WERI-Rb-1 (cell line): ENCODE measurements around the gene PPP1R10.

Experiments
- DNase-seq: peaks from one replicate; pipeline ENCODE4 v3.0.0-alpha.2; 2020
- H3K27ac ChIP-seq: fragments of 250-450 bp; sonication (Bioruptor Pico); 2 replicates; pipeline ENCODE4 v1.5.1; 2020; ENCODE audit warnings: mild to moderate bottlenecking, moderate library complexity
- H3K27me3 ChIP-seq: fragments of 250-450 bp; sonication (Bioruptor Pico); 2 replicates; pipeline ENCODE4 v1.5.1; 2021; ENCODE audit warnings: mild to moderate bottlenecking, low read depth, moderate library complexity; ENCODE audit not compliant: insufficient read depth, severe bottlenecking
- H3K36me3 ChIP-seq: fragments of 250-450 bp; sonication (Bioruptor Pico); 2 replicates; pipeline ENCODE4 v1.5.1; 2020; ENCODE audit warnings: mild to moderate bottlenecking, moderate library complexity
- H3K4me3 ChIP-seq: 2 replicates; pipeline ENCODE4 v1.5.1; 2011; ENCODE audit warnings: low read depth, mild to moderate bottlenecking, control low read depth, low read length
- H3K9me3 ChIP-seq: fragments of 250-450 bp; sonication (Bioruptor Pico); 2 replicates; pipeline ENCODE4 v1.5.1; 2021; ENCODE audit warnings: mild to moderate bottlenecking, moderate library complexity; ENCODE audit not compliant: severe bottlenecking
- TF ChIP-seq, protein P1 (sequence below): IDR thresholded peaks from 2 replicates; pipeline ENCODE4 v1.5.1; 2011; ENCODE audit warnings: low read depth, mild to moderate bottlenecking, control low read depth, inconsistent platforms, low read length

The PPP1R10 gene

GRCh38 chr6:30570740-30571074 lies 46.3 kb downstream of the PPP1R10 start:
- no peaks in the 10 kb centered on the region for H3K27me3 ChIP-seq
- TF ChIP-seq, protein P1, sequence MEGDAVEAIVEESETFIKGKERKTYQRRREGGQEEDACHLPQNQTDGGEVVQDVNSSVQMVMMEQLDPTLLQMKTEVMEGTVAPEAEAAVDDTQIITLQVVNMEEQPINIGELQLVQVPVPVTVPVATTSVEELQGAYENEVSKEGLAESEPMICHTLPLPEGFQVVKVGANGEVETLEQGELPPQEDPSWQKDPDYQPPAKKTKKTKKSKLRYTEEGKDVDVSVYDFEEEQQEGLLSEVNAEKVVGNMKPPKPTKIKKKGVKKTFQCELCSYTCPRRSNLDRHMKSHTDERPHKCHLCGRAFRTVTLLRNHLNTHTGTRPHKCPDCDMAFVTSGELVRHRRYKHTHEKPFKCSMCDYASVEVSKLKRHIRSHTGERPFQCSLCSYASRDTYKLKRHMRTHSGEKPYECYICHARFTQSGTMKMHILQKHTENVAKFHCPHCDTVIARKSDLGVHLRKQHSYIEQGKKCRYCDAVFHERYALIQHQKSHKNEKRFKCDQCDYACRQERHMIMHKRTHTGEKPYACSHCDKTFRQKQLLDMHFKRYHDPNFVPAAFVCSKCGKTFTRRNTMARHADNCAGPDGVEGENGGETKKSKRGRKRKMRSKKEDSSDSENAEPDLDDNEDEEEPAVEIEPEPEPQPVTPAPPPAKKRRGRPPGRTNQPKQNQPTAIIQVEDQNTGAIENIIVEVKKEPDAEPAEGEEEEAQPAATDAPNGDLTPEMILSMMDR: no peak
- H3K4me3 ChIP-seq: peak overlapping the region; percentile 73
- peaks cover 38% of the 10 kb centered on the region for H3K36me3 ChIP-seq
- no peak for DNase-seq
- peak overlapping the region; percentile 23 for H3K27ac ChIP-seq
- no peaks in the 10 kb centered on the region for H3K9me3 ChIP-seq

DNA sequence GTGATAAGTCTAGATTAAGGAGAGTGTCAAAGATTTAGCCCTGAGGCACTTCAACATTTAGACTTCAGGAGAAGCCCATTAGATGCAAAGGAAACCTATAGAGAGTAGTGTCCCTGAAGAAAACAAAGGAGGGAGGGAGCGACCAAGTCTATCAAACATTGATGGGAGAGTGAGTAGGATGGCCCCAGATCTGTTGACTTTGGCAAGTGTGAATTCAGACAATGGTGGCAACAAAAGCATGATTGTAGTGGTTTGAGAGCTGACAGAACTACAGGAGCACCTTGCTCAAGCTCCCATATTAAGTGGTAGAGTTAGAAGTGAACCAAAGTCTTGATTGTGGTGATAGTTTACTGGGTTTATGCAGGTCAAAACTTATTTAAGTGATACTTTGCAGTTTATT lies 46.8 kb downstream of the PPP1R10 start:
- no peak for DNase-seq
- H3K27ac ChIP-seq: no peak overlapping the region
- no peaks in the 10 kb centered on the region for H3K27me3 ChIP-seq
- H3K9me3 ChIP-seq: no peaks in the 10 kb centered on the region
- peaks cover 34% of the 10 kb centered on the region for H3K36me3 ChIP-seq
- TF ChIP-seq, protein P1: no peak
- H3K4me3 ChIP-seq: peak overlapping the region; percentile 73

GRCh38 chr6:30568245-30568644 lies 48.8 kb downstream of the PPP1R10 start:
- no peak overlapping the region for H3K27ac ChIP-seq
- TF ChIP-seq, protein P1: no peak
- DNase-seq: no peak

GRCh38 chr6:30565772-30566171 lies 51.3 kb downstream of the PPP1R10 start:
- Histone ChIP-seq H3K27me3 (no peaks in the 10 kb centered on the region), H3K27ac (no peak overlapping the region), H3K36me3 (peaks cover 24% of the 10 kb centered on the region), H3K9me3 (no peaks in the 10 kb centered on the region), H3K4me3 (no peak overlapping the region)
- no peak for DNase-seq
- TF ChIP-seq, protein P1: no peak

More at GRCh38 chr6:30568245-30568644, 48.8 kb downstream of the PPP1R10 start:
- H3K27me3 ChIP-seq: no peaks in the 10 kb centered on the region
- no peak overlapping the region for H3K4me3 ChIP-seq
- no peaks in the 10 kb centered on the region for H3K9me3 ChIP-seq
- H3K36me3 ChIP-seq: peaks cover 16% of the 10 kb centered on the region

DNA sequence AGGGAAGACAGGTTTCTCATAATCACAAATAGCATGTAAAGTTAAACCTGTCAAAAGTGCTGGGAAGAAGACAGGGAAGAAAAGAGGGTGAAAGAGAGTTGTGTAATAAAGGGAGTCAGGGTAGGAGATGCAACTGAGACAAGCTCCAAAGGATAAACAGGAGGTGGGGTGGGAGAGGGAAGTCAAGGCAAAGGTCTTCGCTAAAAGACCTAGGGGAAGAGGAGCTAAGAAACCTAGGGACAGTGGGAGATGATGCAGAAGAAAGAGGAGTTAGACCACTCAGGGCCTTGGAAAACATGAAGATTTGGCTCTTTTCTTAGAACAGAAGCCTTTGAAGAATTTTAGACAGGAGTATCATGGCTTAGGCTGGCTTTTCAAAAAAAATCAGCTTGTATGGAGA lies 52.9 kb downstream of the PPP1R10 start:
- H3K4me3 ChIP-seq: no peak overlapping the region
- no peaks in the 10 kb centered on the region for H3K27me3 ChIP-seq
- H3K36me3 ChIP-seq: peaks cover 34% of the 10 kb centered on the region
- no peaks in the 10 kb centered on the region for H3K9me3 ChIP-seq
- DNase-seq: no peak
- H3K27ac ChIP-seq: no peak overlapping the region
- TF ChIP-seq, protein P1: no peak
